Endothelial cell of umbilical vein (primary cell): ENCODE data around the gene STX1A. TPM values are rescaled to one million over a fixed set of nuclear protein-coding genes. Genes with fewer than 3 reads are reported as not detected.

ENCODE experiments used
- BruUV-seq: library from RNA; stranded (reverse); fragments of 400-500 nt; replicated peaks from 2 replicates; lab custom pipeline; 2021; lab: Mats Ljungman, UMichigan
- CTCF ChIA-PET: fragments of 300-600, 350-600 bp; sonication (Branson Sonifier 250); formaldehyde crosslinking; loops from one replicate; lab custom pipeline; 2021; ENCODE audit warnings: antibody characterized with exemption, inconsistent platforms; lab: Charles Lee
- POLR2A ChIA-PET: fragments of 300-600, 350-600 bp; sonication (Branson Sonifier 250); formaldehyde crosslinking; loops from one replicate; lab custom pipeline; 2021; ENCODE audit warnings: antibody characterized with exemption, inconsistent platforms; lab: Charles Lee
- DNase-seq: peaks from one replicate; pipeline ENCODE4 v3.0.0-alpha.2; 2011; ENCODE audit warnings: low read depth, low spot score
- FAIRE-seq: peaks from 2 replicates; lab custom pipeline; 2011; peaks lifted over from hg19 to GRCh38; lab: Jason Lieb, UNC
- H2AFZ ChIP-seq: 2 replicates; pipeline ENCODE4 v1.6.0; 2012; ENCODE audit warnings: low read depth, low read length, control low read depth, inconsistent platforms
- H3K27ac ChIP-seq: 2 replicates; pipeline ENCODE4 v1.5.1; 2011; ENCODE audit warnings: low read depth, mild to moderate bottlenecking, control low read depth, low read length, moderate library complexity; ENCODE audit not compliant: insufficient read depth
- H3K27me3 ChIP-seq, 2 experiments: 2 replicates each; pipeline versions ENCODE4 v1.6.0 to v1.6.1; 2011; ENCODE audit warnings: low read length in 2 of 2, mixed read lengths in 1 of 2; ENCODE audit not compliant: control insufficient read depth in 2 of 2, insufficient read depth in 2 of 2
- H3K36me3 ChIP-seq, 2 experiments: 2 replicates in 1 of 2; 3 replicates in 1 of 2; pipeline ENCODE4 v1.5.1; 2011; ENCODE audit warnings: low read length in 2 of 2, mild to moderate bottlenecking in 1 of 2, moderate library complexity in 1 of 2; ENCODE audit not compliant: control insufficient read depth in 2 of 2, insufficient read depth in 2 of 2; ENCODE audit errors: extremely low read depth in 1 of 2
- H3K4me1 ChIP-seq: 3 replicates; pipeline ENCODE4 v1.5.1; 2011; ENCODE audit warnings: mild to moderate bottlenecking, low read length; ENCODE audit not compliant: control insufficient read depth, insufficient read depth; ENCODE audit errors: extremely low read depth
- H3K4me2 ChIP-seq: 2 replicates; pipeline ENCODE4 v1.6.1; 2011; ENCODE audit warnings: low read length, control low read depth, mixed read lengths; ENCODE audit not compliant: insufficient read depth
- H3K4me3 ChIP-seq, 3 experiments: fragments of 200-600 bp in 1 of 3; sonication (generic), shearing (Covaris generic) in 1 of 3; replicated peaks in 1 of 3; 2 replicates each; pipeline ENCODE4 v1.5.1; 2011 to 2016; ENCODE audit warnings: control low read depth in 3 of 3, low read length in 3 of 3, mild to moderate bottlenecking in 2 of 3, inconsistent platforms in 1 of 3, low read depth in 1 of 3, moderate library complexity in 1 of 3; ENCODE audit not compliant: insufficient read depth in 1 of 3
- H3K79me2 ChIP-seq: 2 replicates; pipeline ENCODE4 v1.6.0; 2012; ENCODE audit warnings: low read length, inconsistent platforms; ENCODE audit not compliant: control insufficient read depth, insufficient read depth
- H3K9ac ChIP-seq: replicated peaks from 2 replicates; pipeline ENCODE3; 2011; ENCODE audit warnings: low read length, control low read depth; ENCODE audit not compliant: insufficient read depth; ENCODE audit errors: extremely low read depth
- H3K9me1 ChIP-seq: replicated peaks from 3 replicates; pipeline ENCODE4 v1.6.0; 2011; ENCODE audit warnings: mild to moderate bottlenecking, low read length; ENCODE audit not compliant: control insufficient read depth, insufficient read depth; ENCODE audit errors: extremely low read depth
- H3K9me3 ChIP-seq: replicated peaks from 2 replicates; pipeline ENCODE4 v1.5.1; 2012; ENCODE audit warnings: low read length, inconsistent platforms; ENCODE audit not compliant: control insufficient read depth, insufficient read depth
- H4K20me1 ChIP-seq: replicated peaks from 2 replicates; pipeline ENCODE3; 2011; ENCODE audit warnings: mild to moderate bottlenecking, low read length; ENCODE audit not compliant: control insufficient read depth, insufficient read depth; ENCODE audit errors: extremely low read depth
- EZH2 ChIP-seq: IDR thresholded peaks from 2 replicates; pipeline ENCODE4 v1.6.1; 2012; ENCODE audit warnings: borderline replicate concordance, low read depth, mild to moderate bottlenecking, moderate library complexity, low read length, inconsistent platforms; ENCODE audit not compliant: severe bottlenecking
- FOS ChIP-seq: IDR thresholded peaks from 2 replicates; pipeline ENCODE4 v1.6.1; 2011; ENCODE audit warnings: mild to moderate bottlenecking, low read length, moderate library complexity, borderline replicate concordance; ENCODE audit not compliant: insufficient read depth
- GATA2 ChIP-seq: IDR thresholded peaks from 2 replicates; pipeline ENCODE4 v1.7.0; 2011; ENCODE audit warnings: low read depth, mild to moderate bottlenecking, moderate library complexity, mixed read lengths, low read length; ENCODE audit not compliant: insufficient read length, insufficient read depth
- JUN ChIP-seq: IDR thresholded peaks from 2 replicates; pipeline ENCODE4 v1.6.1; 2011; ENCODE audit warnings: borderline replicate concordance, low read depth; ENCODE audit not compliant: insufficient read length, insufficient read depth
- MYC ChIP-seq: IDR thresholded peaks from one replicate; pipeline ENCODE4 v1.6.1; 2011; ENCODE audit warnings: mild to moderate bottlenecking, low read depth, low read length
- POLR2A ChIP-seq: IDR thresholded peaks from 2 replicates; pipeline ENCODE4 v1.6.1; 2012; ENCODE audit warnings: low read depth, mild to moderate bottlenecking, control low read depth, low read length
- POLR2AphosphoS5 ChIP-seq: IDR thresholded peaks from 2 replicates; pipeline ENCODE4 v1.6.1; 2012; ENCODE audit warnings: low read depth, mild to moderate bottlenecking, control low read depth, low read length, moderate library complexity; ENCODE audit not compliant: insufficient read depth
- dilution Hi-C: fragments of 300-500 bp; cut with MboI; formaldehyde crosslinking; loops from one replicate; pipeline ENCODE4 v1.15.0; 2019; ENCODE audit warnings: low sequenced_read_pairs; ENCODE audit not compliant: extremely low pct_ligation_motif_present
- intact Hi-C: fragments of 100-400 bp; cut with micrococcal nuclease; formaldehyde crosslinking; loops from one replicate; pipeline ENCODE4 v1.10.0; 2022
- polyA plus RNA-seq, 4 experiments: library from polyadenylated mRNA; depleted of rRNA in 3 of 4; stranded (reverse) in 3 of 4; unstranded in 1 of 4; fragments of >200 nt; gene quantifications; 2 replicates each; pipeline versions ENCODE4 v1.2.1 to v1.2.3, GENCODE V29; 2011 to 2012; ENCODE audit warnings: missing spikeins in 1 of 4
- total RNA-seq: library from RNA; stranded (reverse); gene quantifications from 2 replicates; pipeline ENCODE4 v1.2.3, GENCODE V29; 2021
- TF ChIP-seq, protein P1 (sequence below): IDR thresholded peaks from 2 replicates; pipeline ENCODE4 v1.6.1; 2011; ENCODE audit not compliant: insufficient read depth, insufficient read length
- TF ChIP-seq, protein P2 (sequence below), 2 donors: IDR thresholded peaks; 1 replicate in 1 of 2; 2 replicates in 1 of 2; pipeline ENCODE4 v1.5.1; 2011; ENCODE audit warnings: low read length in 2 of 2, mild to moderate bottlenecking in 2 of 2, moderate library complexity in 2 of 2, control low read depth in 1 of 2, inconsistent platforms in 1 of 2, low read depth in 1 of 2; ENCODE audit not compliant: insufficient read depth in 1 of 2; ENCODE audit errors: extremely low read depth in 1 of 2

Gene STX1A
- total and polyA plus RNA-seq, 2 donors (not counting 3 experiments of a cell fraction or from before 2014, with no cell fraction given), result 13.1 to 20.8 TPM

DNA sequence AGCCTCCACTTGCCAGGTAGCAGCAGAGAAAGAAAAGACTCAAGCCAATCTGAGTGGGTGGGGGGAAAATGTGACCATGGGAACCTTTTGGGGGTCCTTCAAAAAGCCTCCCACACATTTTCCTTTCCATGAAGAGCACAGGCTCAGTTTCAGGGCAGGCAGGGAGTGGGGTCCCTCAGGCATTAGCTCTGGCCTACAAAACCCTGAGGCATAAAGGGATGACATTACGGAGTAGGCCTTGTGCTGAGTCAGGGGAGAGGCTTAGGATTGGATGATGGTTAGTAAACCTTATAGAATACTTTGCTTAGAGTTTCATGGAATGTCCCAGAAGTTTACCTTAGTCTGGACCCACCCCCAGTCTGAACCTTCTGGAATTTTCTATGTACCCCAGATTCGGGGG, 39.8 kb downstream of the STX1A start:
- Histone ChIP-seq H3K4me1 (peaks cover 14% of the 10 kb centered on the region), H3K4me3 (no peak overlapping the region), H3K79me2 (peaks cover 42% of the 10 kb centered on the region), H3K9me1 (no peaks in the 10 kb centered on the region), H3K9ac (no peak overlapping the region), H4K20me1 (no peaks in the 10 kb centered on the region), H3K9me3 (no peaks in the 10 kb centered on the region), H3K4me2 (no peak overlapping the region), H3K27ac (no peak overlapping the region), H3K27me3 (no peaks in the 10 kb centered on the region), H2AFZ (no peak overlapping the region), H3K36me3 (peaks cover 0 to 4% of the 10 kb centered on the region in 2 experiments)
- intact Hi-C loops, result no loop called here
- dilution Hi-C loops, result no loop called here
- FAIRE-seq, result no peak
- TF ChIP-seq, protein P1, sequence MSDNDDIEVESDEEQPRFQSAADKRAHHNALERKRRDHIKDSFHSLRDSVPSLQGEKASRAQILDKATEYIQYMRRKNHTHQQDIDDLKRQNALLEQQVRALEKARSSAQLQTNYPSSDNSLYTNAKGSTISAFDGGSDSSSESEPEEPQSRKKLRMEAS, result no peak
- TF ChIP-seq POLR2A, result no peak
- no peak for TF ChIP-seq FOS
- no peak for TF ChIP-seq JUN
- TF ChIP-seq MYC, result no peak
- TF ChIP-seq, protein P2, sequence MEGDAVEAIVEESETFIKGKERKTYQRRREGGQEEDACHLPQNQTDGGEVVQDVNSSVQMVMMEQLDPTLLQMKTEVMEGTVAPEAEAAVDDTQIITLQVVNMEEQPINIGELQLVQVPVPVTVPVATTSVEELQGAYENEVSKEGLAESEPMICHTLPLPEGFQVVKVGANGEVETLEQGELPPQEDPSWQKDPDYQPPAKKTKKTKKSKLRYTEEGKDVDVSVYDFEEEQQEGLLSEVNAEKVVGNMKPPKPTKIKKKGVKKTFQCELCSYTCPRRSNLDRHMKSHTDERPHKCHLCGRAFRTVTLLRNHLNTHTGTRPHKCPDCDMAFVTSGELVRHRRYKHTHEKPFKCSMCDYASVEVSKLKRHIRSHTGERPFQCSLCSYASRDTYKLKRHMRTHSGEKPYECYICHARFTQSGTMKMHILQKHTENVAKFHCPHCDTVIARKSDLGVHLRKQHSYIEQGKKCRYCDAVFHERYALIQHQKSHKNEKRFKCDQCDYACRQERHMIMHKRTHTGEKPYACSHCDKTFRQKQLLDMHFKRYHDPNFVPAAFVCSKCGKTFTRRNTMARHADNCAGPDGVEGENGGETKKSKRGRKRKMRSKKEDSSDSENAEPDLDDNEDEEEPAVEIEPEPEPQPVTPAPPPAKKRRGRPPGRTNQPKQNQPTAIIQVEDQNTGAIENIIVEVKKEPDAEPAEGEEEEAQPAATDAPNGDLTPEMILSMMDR (IDR thresholded peaks at IDR 0.05; ENCODE audit: extremely low read depth in 1 of 2, insufficient read depth in 1 of 2, low read depth in 1 of 2, low read length in 2 of 2), result no peak
- no peak for DNase-seq
- ChIA-PET POLR2A (no interaction called here), CTCF (no interaction called here)
- BruUV-seq, result no TSS peak

DNA sequence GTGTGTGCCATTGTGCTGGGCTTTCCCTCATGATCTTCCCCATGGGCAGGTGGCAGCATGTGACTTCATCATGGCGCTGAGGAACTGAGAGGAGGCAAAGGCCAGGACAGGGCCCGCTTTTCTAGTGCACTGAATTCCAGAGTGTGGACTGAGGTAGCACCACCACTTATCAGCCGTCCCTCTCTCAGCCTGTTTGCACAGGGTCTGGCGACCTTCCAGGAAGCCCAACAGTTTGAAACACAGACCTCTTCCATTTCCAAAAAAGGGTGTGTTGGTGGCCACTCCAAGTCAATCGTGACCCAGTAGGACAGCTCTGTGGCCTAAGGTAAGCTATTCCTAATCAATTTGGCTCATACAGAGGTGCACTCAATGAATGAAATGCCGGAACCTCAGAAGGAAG, 40.6 kb downstream of the STX1A start:
- CTCF ChIA-PET, result no interaction called here
- Histone ChIP-seq H3K36me3 (peaks cover 0 to 4% of the 10 kb centered on the region in 2 experiments), H3K4me1 (peaks cover 10% of the 10 kb centered on the region), H2AFZ (no peak overlapping the region), H4K20me1 (no peaks in the 10 kb centered on the region), H3K4me3 (no peak overlapping the region), H3K9me3 (no peaks in the 10 kb centered on the region), H3K4me2 (no peak overlapping the region), H3K9me1 (no peaks in the 10 kb centered on the region), H3K27ac (no peak overlapping the region), H3K79me2 (peaks cover 35% of the 10 kb centered on the region), H3K27me3 (no peaks in the 10 kb centered on the region), H3K9ac (no peak overlapping the region)
- DNase-seq, result no peak
- TF ChIP-seq MYC, result no peak
- no peak for TF ChIP-seq FOS
- no peak for TF ChIP-seq JUN
- TF ChIP-seq, protein P2 (IDR thresholded peaks at IDR 0.05; ENCODE audit: extremely low read depth in 1 of 2, insufficient read depth in 1 of 2, low read depth in 1 of 2, low read length in 2 of 2), result no peak
- no peak for TF ChIP-seq POLR2AphosphoS5
- no peak for TF ChIP-seq GATA2
- no peak for TF ChIP-seq POLR2A
- TF ChIP-seq EZH2, result no peak
- TF ChIP-seq, protein P1, result no peak
- intact Hi-C loops, result no loop called here
- dilution Hi-C loops, result no loop called here
- FAIRE-seq, result no peak
- POLR2A ChIA-PET, result no interaction called here
- BruUV-seq, result no TSS peak
